SK-N-SH (cell line): Measurements from ENCODE around the gene TCL1A.

Experiments
- CHD2 ChIP-seq: fragments of 150-350 bp; IDR thresholded peaks from 2 replicates; pipeline ENCODE4 v1.6.1; 2018; ENCODE audit warnings: low read length; ENCODE audit not compliant: partially characterized antibody
- EP300 ChIP-seq, 2 experiments: IDR thresholded peaks; 2 replicates each; pipeline versions ENCODE4 v1.4.0 to v1.6.1; 2012; ENCODE audit warnings: borderline replicate concordance in 1 of 2, low read depth in 1 of 2, low read length in 1 of 2
- FOXM1 ChIP-seq: IDR thresholded peaks from 2 replicates; pipeline ENCODE4 v1.4.0; 2012; ENCODE audit warnings: low read depth, mild to moderate bottlenecking
- GABPA ChIP-seq: IDR thresholded peaks from 2 replicates; pipeline ENCODE4 v1.4.0; 2012; ENCODE audit warnings: low read depth, mild to moderate bottlenecking
- GATA2 ChIP-seq: sonication (generic); formaldehyde crosslinking; IDR thresholded peaks from 2 replicates; pipeline ENCODE4 v1.5.0; 2020; ENCODE audit warnings: mild to moderate bottlenecking, missing genetic modification reagents
- MEF2A ChIP-seq: IDR thresholded peaks from 2 replicates; pipeline ENCODE4 v1.4.0; 2012; ENCODE audit warnings: low read depth, borderline replicate concordance
- MXI1 ChIP-seq: IDR thresholded peaks from 2 replicates; pipeline ENCODE4 v1.6.1; 2012; ENCODE audit warnings: mild to moderate bottlenecking, low read depth, low read length, improper control_type of control experiment
- SIN3A ChIP-seq: IDR thresholded peaks from 2 replicates; pipeline ENCODE4 v1.6.1; 2012; ENCODE audit warnings: low read depth, mild to moderate bottlenecking, low read length, moderate library complexity, borderline replicate concordance
- YY1 ChIP-seq: IDR thresholded peaks from 2 replicates; pipeline ENCODE4 v1.4.0; 2012; ENCODE audit warnings: low read depth, mild to moderate bottlenecking
- TF ChIP-seq, protein P1 (sequence below): fragments of 200-600 bp; sonication (generic); IDR thresholded peaks from 2 replicates; pipeline ENCODE4 v1.6.1; 2017; ENCODE audit warnings: antibody characterized with exemption, mild to moderate bottlenecking, moderate library complexity
- TF ChIP-seq, protein P2 (sequence below): fragments of 150-350 bp; IDR thresholded peaks from 2 replicates; pipeline ENCODE4 v1.6.1; 2017; ENCODE audit warnings: antibody characterized with exemption, low read length, low read depth, borderline replicate concordance
- TF ChIP-seq, protein P3 (sequence below): IDR thresholded peaks from 2 replicates; pipeline ENCODE4 v1.6.1; 2012; ENCODE audit warnings: mild to moderate bottlenecking, low read depth, low read length, moderate library complexity
- TF ChIP-seq, protein P4 (sequence below): IDR thresholded peaks from 2 replicates; pipeline ENCODE4 v1.4.0; 2012; ENCODE audit warnings: low read depth
- TF ChIP-seq, protein P5 (sequence below): IDR thresholded peaks from 2 replicates; pipeline ENCODE4 v1.4.0; 2012; ENCODE audit warnings: low read depth, borderline replicate concordance

DNA sequence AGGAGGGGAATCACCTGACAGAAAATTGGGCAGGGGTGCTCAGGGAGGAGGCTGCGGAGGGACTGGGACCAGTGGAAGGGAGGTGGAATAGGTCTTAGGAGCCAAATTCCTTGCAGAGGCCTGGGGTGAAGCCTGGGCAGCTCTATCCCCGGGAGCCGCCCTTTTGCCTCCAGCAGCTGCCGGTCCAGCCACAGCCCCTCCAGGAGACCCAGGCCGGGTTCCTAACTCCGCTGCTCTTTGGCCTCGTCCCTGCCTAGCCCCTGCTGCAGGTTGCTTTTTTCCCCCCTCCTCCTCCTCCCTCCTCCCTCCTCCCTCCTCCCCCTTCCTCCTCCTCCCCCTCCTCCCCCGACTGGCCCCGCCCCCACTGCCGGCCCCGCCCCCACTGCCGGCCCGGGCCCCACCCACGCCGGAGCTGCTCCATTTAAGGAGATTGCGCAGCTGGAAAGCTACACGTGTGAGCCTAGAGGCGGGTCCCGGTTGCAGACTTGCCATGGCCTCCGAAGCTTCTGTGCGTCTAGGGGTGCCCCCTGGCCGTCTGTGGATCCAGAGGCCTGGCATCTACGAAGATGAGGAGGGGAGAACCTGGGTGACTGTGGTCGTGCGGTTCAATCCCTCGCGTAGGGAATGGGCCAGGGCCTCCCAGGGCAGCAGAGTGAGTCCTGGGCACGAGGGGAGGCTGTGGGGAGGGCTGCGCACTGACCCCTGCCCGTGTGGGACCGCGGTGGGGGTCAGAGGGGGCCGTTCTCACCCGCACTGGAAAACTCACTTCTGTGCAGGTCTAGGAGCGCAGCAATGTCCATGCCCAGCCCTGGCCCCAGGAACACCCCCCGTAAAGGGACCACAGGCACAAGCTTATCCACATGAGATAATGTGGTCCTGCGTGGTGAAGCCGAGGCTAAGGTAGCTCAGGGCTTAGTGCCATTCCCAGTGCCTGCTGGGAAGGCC, 27.7 kb downstream of the TCL1A start, which contains the start of gene TCL1B:
- TF ChIP-seq, protein P1, sequence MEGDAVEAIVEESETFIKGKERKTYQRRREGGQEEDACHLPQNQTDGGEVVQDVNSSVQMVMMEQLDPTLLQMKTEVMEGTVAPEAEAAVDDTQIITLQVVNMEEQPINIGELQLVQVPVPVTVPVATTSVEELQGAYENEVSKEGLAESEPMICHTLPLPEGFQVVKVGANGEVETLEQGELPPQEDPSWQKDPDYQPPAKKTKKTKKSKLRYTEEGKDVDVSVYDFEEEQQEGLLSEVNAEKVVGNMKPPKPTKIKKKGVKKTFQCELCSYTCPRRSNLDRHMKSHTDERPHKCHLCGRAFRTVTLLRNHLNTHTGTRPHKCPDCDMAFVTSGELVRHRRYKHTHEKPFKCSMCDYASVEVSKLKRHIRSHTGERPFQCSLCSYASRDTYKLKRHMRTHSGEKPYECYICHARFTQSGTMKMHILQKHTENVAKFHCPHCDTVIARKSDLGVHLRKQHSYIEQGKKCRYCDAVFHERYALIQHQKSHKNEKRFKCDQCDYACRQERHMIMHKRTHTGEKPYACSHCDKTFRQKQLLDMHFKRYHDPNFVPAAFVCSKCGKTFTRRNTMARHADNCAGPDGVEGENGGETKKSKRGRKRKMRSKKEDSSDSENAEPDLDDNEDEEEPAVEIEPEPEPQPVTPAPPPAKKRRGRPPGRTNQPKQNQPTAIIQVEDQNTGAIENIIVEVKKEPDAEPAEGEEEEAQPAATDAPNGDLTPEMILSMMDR: no peak
- TF ChIP-seq GATA2 (CRISPR knock-in tag) (no peak), CHD2 (no peak), GABPA (no peak), SIN3A (no peak), FOXM1 (no peak), MXI1 (no peak), YY1 (no peak), MEF2A (no peak), EP300 (IDR thresholded peaks at IDR 0.05; ENCODE audit: borderline replicate concordance in 1 of 2, low read depth in 1 of 2, low read length in 1 of 2) (no peak)
- TF ChIP-seq, protein P2, sequence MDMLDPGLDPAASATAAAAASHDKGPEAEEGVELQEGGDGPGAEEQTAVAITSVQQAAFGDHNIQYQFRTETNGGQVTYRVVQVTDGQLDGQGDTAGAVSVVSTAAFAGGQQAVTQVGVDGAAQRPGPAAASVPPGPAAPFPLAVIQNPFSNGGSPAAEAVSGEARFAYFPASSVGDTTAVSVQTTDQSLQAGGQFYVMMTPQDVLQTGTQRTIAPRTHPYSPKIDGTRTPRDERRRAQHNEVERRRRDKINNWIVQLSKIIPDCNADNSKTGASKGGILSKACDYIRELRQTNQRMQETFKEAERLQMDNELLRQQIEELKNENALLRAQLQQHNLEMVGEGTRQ: no peak
- TF ChIP-seq, protein P3, sequence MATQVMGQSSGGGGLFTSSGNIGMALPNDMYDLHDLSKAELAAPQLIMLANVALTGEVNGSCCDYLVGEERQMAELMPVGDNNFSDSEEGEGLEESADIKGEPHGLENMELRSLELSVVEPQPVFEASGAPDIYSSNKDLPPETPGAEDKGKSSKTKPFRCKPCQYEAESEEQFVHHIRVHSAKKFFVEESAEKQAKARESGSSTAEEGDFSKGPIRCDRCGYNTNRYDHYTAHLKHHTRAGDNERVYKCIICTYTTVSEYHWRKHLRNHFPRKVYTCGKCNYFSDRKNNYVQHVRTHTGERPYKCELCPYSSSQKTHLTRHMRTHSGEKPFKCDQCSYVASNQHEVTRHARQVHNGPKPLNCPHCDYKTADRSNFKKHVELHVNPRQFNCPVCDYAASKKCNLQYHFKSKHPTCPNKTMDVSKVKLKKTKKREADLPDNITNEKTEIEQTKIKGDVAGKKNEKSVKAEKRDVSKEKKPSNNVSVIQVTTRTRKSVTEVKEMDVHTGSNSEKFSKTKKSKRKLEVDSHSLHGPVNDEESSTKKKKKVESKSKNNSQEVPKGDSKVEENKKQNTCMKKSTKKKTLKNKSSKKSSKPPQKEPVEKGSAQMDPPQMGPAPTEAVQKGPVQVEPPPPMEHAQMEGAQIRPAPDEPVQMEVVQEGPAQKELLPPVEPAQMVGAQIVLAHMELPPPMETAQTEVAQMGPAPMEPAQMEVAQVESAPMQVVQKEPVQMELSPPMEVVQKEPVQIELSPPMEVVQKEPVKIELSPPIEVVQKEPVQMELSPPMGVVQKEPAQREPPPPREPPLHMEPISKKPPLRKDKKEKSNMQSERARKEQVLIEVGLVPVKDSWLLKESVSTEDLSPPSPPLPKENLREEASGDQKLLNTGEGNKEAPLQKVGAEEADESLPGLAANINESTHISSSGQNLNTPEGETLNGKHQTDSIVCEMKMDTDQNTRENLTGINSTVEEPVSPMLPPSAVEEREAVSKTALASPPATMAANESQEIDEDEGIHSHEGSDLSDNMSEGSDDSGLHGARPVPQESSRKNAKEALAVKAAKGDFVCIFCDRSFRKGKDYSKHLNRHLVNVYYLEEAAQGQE: no peak
- TF ChIP-seq, protein P4, sequence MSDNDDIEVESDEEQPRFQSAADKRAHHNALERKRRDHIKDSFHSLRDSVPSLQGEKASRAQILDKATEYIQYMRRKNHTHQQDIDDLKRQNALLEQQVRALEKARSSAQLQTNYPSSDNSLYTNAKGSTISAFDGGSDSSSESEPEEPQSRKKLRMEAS: no peak
- TF ChIP-seq, protein P5, sequence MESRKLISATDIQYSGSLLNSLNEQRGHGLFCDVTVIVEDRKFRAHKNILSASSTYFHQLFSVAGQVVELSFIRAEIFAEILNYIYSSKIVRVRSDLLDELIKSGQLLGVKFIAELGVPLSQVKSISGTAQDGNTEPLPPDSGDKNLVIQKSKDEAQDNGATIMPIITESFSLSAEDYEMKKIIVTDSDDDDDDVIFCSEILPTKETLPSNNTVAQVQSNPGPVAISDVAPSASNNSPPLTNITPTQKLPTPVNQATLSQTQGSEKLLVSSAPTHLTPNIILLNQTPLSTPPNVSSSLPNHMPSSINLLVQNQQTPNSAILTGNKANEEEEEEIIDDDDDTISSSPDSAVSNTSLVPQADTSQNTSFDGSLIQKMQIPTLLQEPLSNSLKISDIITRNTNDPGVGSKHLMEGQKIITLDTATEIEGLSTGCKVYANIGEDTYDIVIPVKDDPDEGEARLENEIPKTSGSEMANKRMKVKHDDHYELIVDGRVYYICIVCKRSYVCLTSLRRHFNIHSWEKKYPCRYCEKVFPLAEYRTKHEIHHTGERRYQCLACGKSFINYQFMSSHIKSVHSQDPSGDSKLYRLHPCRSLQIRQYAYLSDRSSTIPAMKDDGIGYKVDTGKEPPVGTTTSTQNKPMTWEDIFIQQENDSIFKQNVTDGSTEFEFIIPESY: no peak
